Nephron progenitor cell (in vitro differentiated cells): ENCODE results near the gene FXYD4.

Source experiments
- DNase-seq: peaks from one replicate; pipeline ENCODE4 v3.0.0; 2021
- H3K27ac Mint-ChIP-seq: 2 replicates; pipeline ENCODE4 v1.8.0; 2021; ENCODE audit warnings: mild to moderate bottlenecking, moderate library complexity, mixed read lengths
- H3K27me3 Mint-ChIP-seq: 2 replicates; pipeline ENCODE4 v1.8.0; 2021; ENCODE audit warnings: mild to moderate bottlenecking, low read depth, mixed read lengths; ENCODE audit not compliant: poor library complexity
- H3K36me3 Mint-ChIP-seq: 2 replicates; pipeline ENCODE4 v1.8.0; 2021; ENCODE audit warnings: low read depth, mixed read lengths
- H3K4me1 Mint-ChIP-seq: 2 replicates; pipeline ENCODE4 v1.8.0; 2021; ENCODE audit warnings: mixed read lengths
- H3K4me3 Mint-ChIP-seq: 2 replicates; pipeline ENCODE4 v1.8.0; 2021; ENCODE audit warnings: mild to moderate bottlenecking, moderate library complexity, mixed read lengths
- H3K9me3 Mint-ChIP-seq: 2 replicates; pipeline ENCODE4 v1.8.0; 2021; ENCODE audit warnings: mild to moderate bottlenecking, moderate library complexity, mixed read lengths
- CTCF ChIP-seq: fragments of 200-600 bp; sonication (generic); IDR thresholded peaks from 2 replicates; pipeline ENCODE4 v1.5.0; 2021; ENCODE audit warnings: antibody characterized with exemption

The FXYD4 gene

GRCh38 chr10:43353495-43354329 lies 17.7 kb upstream of the FXYD4 start:
- Mint-ChIP-seq H3K4me1 (peaks cover 1% of the 10 kb centered on the region), H3K27ac (no peak overlapping the region), H3K4me3 (no peak overlapping the region), H3K27me3 (peaks cover 10% of the 10 kb centered on the region), H3K9me3 (no peaks in the 10 kb centered on the region), H3K36me3 (no peaks in the 10 kb centered on the region)
- DNase-seq: no peak
- no peak for TF ChIP-seq CTCF

- DNase-seq: no peak
- H3K27ac Mint-ChIP-seq: no peak overlapping the region
- no peaks in the 10 kb centered on the region for H3K4me1 Mint-ChIP-seq
- no peaks in the 10 kb centered on the region for H3K9me3 Mint-ChIP-seq
- H3K27me3 Mint-ChIP-seq: peaks cover 10% of the 10 kb centered on the region
- TF ChIP-seq CTCF: no peak
- no peak overlapping the region for H3K4me3 Mint-ChIP-seq
- no peaks in the 10 kb centered on the region for H3K36me3 Mint-ChIP-seq
Measured at GRCh38 chr10:43354330-43354635, 17.2 kb upstream of the FXYD4 start.

- Mint-ChIP-seq H3K27ac (no peak overlapping the region), H3K27me3 (peaks cover 10% of the 10 kb centered on the region), H3K4me3 (no peak overlapping the region), H3K4me1 (peaks cover under 1% of the 10 kb centered on the region), H3K36me3 (no peaks in the 10 kb centered on the region), H3K9me3 (no peaks in the 10 kb centered on the region)
- no peak for TF ChIP-seq CTCF
- no peak for DNase-seq
Measured at GRCh38 chr10:43354879-43355380, 16.5 kb upstream of the FXYD4 start.

GRCh38 chr10:43355749-43356371 lies 15.6 kb upstream of the FXYD4 start:
- Mint-ChIP-seq H3K4me3 (no peak overlapping the region), H3K36me3 (no peaks in the 10 kb centered on the region), H3K4me1 (peaks cover 6% of the 10 kb centered on the region), H3K27me3 (peaks cover 10% of the 10 kb centered on the region), H3K27ac (peak overlapping the region; percentile 4), H3K9me3 (no peaks in the 10 kb centered on the region)
- TF ChIP-seq CTCF: no peak
- no peak for DNase-seq

- Mint-ChIP-seq H3K27ac (no peak overlapping the region), H3K4me3 (peak overlapping the region; percentile 44), H3K27me3 (peaks cover 15% of the 10 kb centered on the region), H3K9me3 (peaks cover 4% of the 10 kb centered on the region), H3K36me3 (no peaks in the 10 kb centered on the region), H3K4me1 (peaks cover 22% of the 10 kb centered on the region)
- TF ChIP-seq CTCF: no peak
- no peak for DNase-seq
Measured at GRCh38 chr10:43360086-43360485, 11.3 kb upstream of the FXYD4 start.
